Skeletal muscle tissue (tissue), 4 donors: ENCODE data around the gene SH3BP2. TPM values are rescaled to one million over a fixed set of nuclear protein-coding genes. Genes with fewer than 3 reads are reported as not detected.

Experiments
- H3K27ac ChIP-seq: one replicate; pipeline ENCODE4 v1.7.0; 2013; ENCODE audit warnings: mild to moderate bottlenecking, low read depth, low read length, inconsistent platforms
- H3K27me3 ChIP-seq, 3 donors: one replicate each; pipeline ENCODE4 v1.7.0; 2013; ENCODE audit warnings: low read length in 3 of 3; ENCODE audit not compliant: control insufficient read depth in 3 of 3, insufficient read depth in 3 of 3
- H3K36me3 ChIP-seq, 3 donors: one replicate each; pipeline ENCODE4 v1.7.0; 2013; ENCODE audit warnings: low read length in 3 of 3; ENCODE audit not compliant: control insufficient read depth in 3 of 3, insufficient read depth in 3 of 3
- H3K4me1 ChIP-seq, 3 donors: one replicate each; pipeline ENCODE4 v1.7.0; 2013; ENCODE audit warnings: low read length in 3 of 3, mild to moderate bottlenecking in 3 of 3; ENCODE audit not compliant: control insufficient read depth in 3 of 3, insufficient read depth in 3 of 3
- H3K4me3 ChIP-seq, 3 donors: one replicate each; pipeline ENCODE4 v1.7.0; 2013; ENCODE audit warnings: low read length in 3 of 3
- H3K9ac ChIP-seq, 3 donors: one replicate each; pipeline ENCODE4 v1.7.0; 2013; ENCODE audit warnings: low read length in 3 of 3, mild to moderate bottlenecking in 3 of 3, moderate library complexity in 2 of 3, low read depth in 1 of 3
- H3K9me3 ChIP-seq, 3 donors: one replicate each; pipeline ENCODE4 v1.7.0; 2013; ENCODE audit warnings: low read length in 3 of 3; ENCODE audit not compliant: control insufficient read depth in 3 of 3
- total RNA-seq: library from RNA; depleted of rRNA; stranded (reverse); fragments of >200 nt; gene quantifications from one replicate; pipeline ENCODE4 v1.2.3, GENCODE V29; 2014
- donor health status: Osteomylitis.

The SH3BP2 gene
- total RNA-seq, 1 donor from 2014 or later, result 7.8 TPM

GRCh38 chr4:2866160-2866861 is 73.4 kb downstream of the SH3BP2 start:
- Histone ChIP-seq H3K27me3 (no peaks in the 10 kb centered on the region), H3K27ac (peak overlapping the region; percentile 67), H3K9me3 (no peaks in the 10 kb centered on the region), H3K36me3 (no peaks in the 10 kb centered on the region), H3K4me3 (no peak overlapping the region), H3K9ac (peak overlapping the region in 1 of 3 donors; percentile 1), H3K4me1 (peaks cover 73 to 85% (median 80%) of the 10 kb centered on the region in 3 donors)

GRCh38 chr4:2866891-2867290 is 74.0 kb downstream of the SH3BP2 start:
- no peaks in the 10 kb centered on the region for H3K9me3 ChIP-seq
- peak overlapping the region; percentile 67 for H3K27ac ChIP-seq
- H3K4me3 ChIP-seq, result no peak overlapping the region
- H3K4me1 ChIP-seq, result peaks cover 73 to 85% (median 78%) of the 10 kb centered on the region in 3 donors
- H3K9ac ChIP-seq, result no peak overlapping the region
- no peaks in the 10 kb centered on the region for H3K36me3 ChIP-seq
- H3K27me3 ChIP-seq, result no peaks in the 10 kb centered on the region

- Histone ChIP-seq H3K27ac (peak overlapping the region; percentile 67), H3K36me3 (no peaks in the 10 kb centered on the region), H3K27me3 (no peaks in the 10 kb centered on the region), H3K4me1 (peaks cover 63 to 81% (median 70%) of the 10 kb centered on the region in 3 donors), H3K9me3 (no peaks in the 10 kb centered on the region), H3K4me3 (peak overlapping the region; percentile 41 to 67 (median 55)), H3K9ac (peak overlapping the region; percentile 34 to 72 (median 60))
Observed at GRCh38 chr4:2867758-2868491, 75.0 kb downstream of the SH3BP2 start.

- H3K9me3 ChIP-seq, result no peaks in the 10 kb centered on the region
- peak overlapping the region; percentile 67 for H3K27ac ChIP-seq
- no peaks in the 10 kb centered on the region for H3K27me3 ChIP-seq
- peak overlapping the region; percentile 10 to 67 (median 55) for H3K4me3 ChIP-seq
- H3K9ac ChIP-seq, result peak overlapping the region; percentile 34 to 72 (median 60)
- H3K4me1 ChIP-seq, result peaks cover 61 to 76% (median 67%) of the 10 kb centered on the region in 3 donors
- H3K36me3 ChIP-seq, result no peaks in the 10 kb centered on the region
Observed at GRCh38 chr4:2868877-2869487, 76.1 kb downstream of the SH3BP2 start.

GRCh38 chr4:2869659-2870058 is 76.8 kb downstream of the SH3BP2 start:
- Histone ChIP-seq H3K27me3 (no peaks in the 10 kb centered on the region), H3K36me3 (no peaks in the 10 kb centered on the region), H3K4me1 (peaks cover 62 to 80% (median 64%) of the 10 kb centered on the region in 3 donors), H3K27ac (no peak overlapping the region), H3K9ac (no peak overlapping the region), H3K4me3 (no peak overlapping the region), H3K9me3 (no peaks in the 10 kb centered on the region)

- Histone ChIP-seq H3K4me1 (peaks cover 61 to 80% (median 63%) of the 10 kb centered on the region in 3 donors), H3K27ac (no peak overlapping the region), H3K9ac (no peak overlapping the region), H3K36me3 (no peaks in the 10 kb centered on the region), H3K9me3 (no peaks in the 10 kb centered on the region), H3K27me3 (no peaks in the 10 kb centered on the region), H3K4me3 (no peak overlapping the region)
Observed at GRCh38 chr4:2870082-2870481, 77.2 kb downstream of the SH3BP2 start.

GRCh38 chr4:2871466-2871865 is 78.6 kb downstream of the SH3BP2 start:
- Histone ChIP-seq H3K9me3 (no peaks in the 10 kb centered on the region), H3K27me3 (no peaks in the 10 kb centered on the region), H3K4me1 (peaks cover 49 to 68% (median 51%) of the 10 kb centered on the region in 3 donors), H3K36me3 (peaks cover 2 to 6% (median 3%) of the 10 kb centered on the region in 3 donors), H3K4me3 (no peak overlapping the region), H3K9ac (no peak overlapping the region), H3K27ac (no peak overlapping the region)

GRCh38 chr4:2871911-2872310 is 79.0 kb downstream of the SH3BP2 start:
- H3K4me3 ChIP-seq, result no peak overlapping the region

GRCh38 chr4:2873329-2873728 is 80.4 kb downstream of the SH3BP2 start:
- Histone ChIP-seq H3K27me3 (no peaks in the 10 kb centered on the region), H3K4me3 (no peak overlapping the region), H3K9ac (no peak overlapping the region), H3K4me1 (peaks cover 30 to 49% (median 33%) of the 10 kb centered on the region in 3 donors), H3K27ac (no peak overlapping the region), H3K9me3 (no peaks in the 10 kb centered on the region), H3K36me3 (peaks cover 3 to 12% (median 6%) of the 10 kb centered on the region in 3 donors)

More at GRCh38 chr4:2871911-2872310, 79.0 kb downstream of the SH3BP2 start:
- peaks cover 3 to 6% (median 3%) of the 10 kb centered on the region in 3 donors for H3K36me3 ChIP-seq
- no peak overlapping the region for H3K9ac ChIP-seq
- no peaks in the 10 kb centered on the region for H3K9me3 ChIP-seq
- no peaks in the 10 kb centered on the region for H3K27me3 ChIP-seq
- H3K4me1 ChIP-seq, result peaks cover 44 to 63% (median 47%) of the 10 kb centered on the region in 3 donors
- no peak overlapping the region for H3K27ac ChIP-seq
